Central memory CD4-positive, alpha-beta T cell (primary cell): Measurements from ENCODE around the gene RPS27L.
A peak's percentile ranks its signal among the peaks of the same experiment; 100 is the strongest.
"Not testable (repeated sequence)": the region's sequence is repeated elsewhere in the genome, so short reads cannot be mapped to it uniquely, and the experiment has no call there.

Experiments
- DNase-seq: peaks from one replicate; pipeline ENCODE4 v3.0.0; 2022

The RPS27L gene

GRCh38 chr15:63135281-63135680 is 22.0 kb downstream of the RPS27L start:
- DNase-seq: no peak

GRCh38 chr15:63134245-63134985 is 22.9 kb downstream of the RPS27L start:
- DNase-seq: no peak

GRCh38 chr15:63133786-63134185 is 23.5 kb downstream of the RPS27L start:
- DNase-seq: no peak

- no peak for DNase-seq
Measured at GRCh38 chr15:63126726-63127125, 30.6 kb downstream of the RPS27L start.

GRCh38 chr15:63124506-63124905 is 32.8 kb downstream of the RPS27L start:
- DNase-seq: no peak

- peak; percentile 66 for DNase-seq
Measured at GRCh38 chr15:63122002-63122875, 35.0 kb downstream of the RPS27L start.

- DNase-seq: peak; percentile 70
Measured at GRCh38 chr15:63121382-63122001, 35.8 kb downstream of the RPS27L start, which contains the start of gene LACTB. Gene LACTB, plus strand, starts transcription at chr15:63121861. Its CDS starts 11 bp downstream, at chr15:63121872.

- DNase-seq: no peak
Measured at GRCh38 chr15:63118854-63119253, 38.4 kb downstream of the RPS27L start.

GRCh38 chr15:63114465-63114864 is 42.8 kb downstream of the RPS27L start:
- DNase-seq: no peak

GRCh38 chr15:63112871-63113270 is 44.4 kb downstream of the RPS27L start:
- DNase-seq: no peak

GRCh38 chr15:63111481-63111880 is 45.8 kb downstream of the RPS27L start:
- no peak for DNase-seq

GRCh38 chr15:63110428-63111026 is 46.8 kb downstream of the RPS27L start:
- no peak for DNase-seq

GRCh38 chr15:63109920-63110319 is 47.4 kb downstream of the RPS27L start:
- DNase-seq: no peak

- no peak for DNase-seq
Measured at GRCh38 chr15:63109498-63109897, 47.8 kb downstream of the RPS27L start.

GRCh38 chr15:63107895-63108546 is 49.3 kb downstream of the RPS27L start:
- no peak for DNase-seq

- DNase-seq: not testable (repeated sequence)
Measured at GRCh38 chr15:63105354-63105753, 51.9 kb downstream of the RPS27L start.

- no peak for DNase-seq
Measured at GRCh38 chr15:63104727-63105126, 52.5 kb downstream of the RPS27L start.

- no peak for DNase-seq
Measured at GRCh38 chr15:63103416-63103815, 53.9 kb downstream of the RPS27L start.

GRCh38 chr15:63099581-63099980 is 57.7 kb downstream of the RPS27L start:
- DNase-seq: not testable (repeated sequence)

- DNase-seq: not testable (repeated sequence)
Measured at GRCh38 chr15:63098901-63099300, 58.4 kb downstream of the RPS27L start.
